Tibial artery (tissue), 4 donors: ENCODE data around the gene NDRG4.
"Not testable (repeated sequence)": the region's sequence is repeated elsewhere in the genome, so short reads cannot be mapped to it uniquely, and the experiment has no call there.

Experiments
- DNase-seq, 2 donors: peaks; one replicate each; pipeline ENCODE4 v3.0.0-alpha.2; 2019
- H3K27ac ChIP-seq, 2 donors: fragments of 200-600 bp; sonication (generic) in 1 of 2; 1 replicate in 1 of 2; 2 replicates in 1 of 2; pipeline ENCODE4 v1.5.1; 2018 to 2019; ENCODE audit warnings: mild to moderate bottlenecking in 1 of 2
- H3K27me3 ChIP-seq, 2 donors: fragments of 200-600 bp; sonication (generic) in 1 of 2; one replicate each; pipeline versions ENCODE4 v1.5.1 to v1.6.0; 2016 to 2019
- H3K36me3 ChIP-seq, 3 donors: fragments of 200-600 bp; sonication (generic) in 2 of 3; one replicate each; pipeline ENCODE4 v1.5.1; 2016 to 2019; ENCODE audit warnings: mild to moderate bottlenecking in 2 of 3
- H3K4me1 ChIP-seq, 4 donors: fragments of 200-600 bp; sonication (generic) in 2 of 4; 1 replicate in 3 of 4; 2 replicates in 1 of 4; pipeline ENCODE4 v1.5.1; 2016 to 2019
- H3K4me3 ChIP-seq, 2 donors: fragments of 200-600 bp; sonication (generic) in 1 of 2; 1 replicate in 1 of 2; 2 replicates in 1 of 2; pipeline ENCODE4 v1.5.1; 2018 to 2019; ENCODE audit warnings: mild to moderate bottlenecking in 2 of 2
- H3K9me3 ChIP-seq, 3 donors: fragments of 200-600 bp; sonication (generic) in 1 of 3; one replicate each; pipeline ENCODE4 v1.5.1; 2016 to 2019
- CTCF ChIP-seq, 2 experiments: fragments of 200-600 bp in 1 of 2; fragments of 450-650 bp in 1 of 2; IDR thresholded peaks; one replicate each; pipeline ENCODE4 v1.5.1; 2017 to 2019; ENCODE audit warnings: antibody characterized with exemption in 2 of 2, mild to moderate bottlenecking in 1 of 2, moderate library complexity in 1 of 2
- intact Hi-C: fragments of 100-400 bp; cut with DNase I; formaldehyde crosslinking; loops from one replicate; pipeline ENCODE4 v1.15.0; 2023; ENCODE audit warnings: low total_unique reads

Gene NDRG4

GRCh38 chr16:58488531-58488930 is 11.4 kb upstream of the NDRG4 start:
- no peak for DNase-seq
- intact Hi-C loops, result loop anchor here (5.0 kb wide), 1 partner anchor 151 kb away; no protein-coding TSS in a partner anchor
- Histone ChIP-seq H3K36me3 (no peaks in the 10 kb centered on the region), H3K4me1 (peaks cover 0 to 7% (median 3%) of the 10 kb centered on the region in 4 donors), H3K27ac (no peak overlapping the region), H3K27me3 (peaks cover 0 to 26% of the 10 kb centered on the region in 2 donors), H3K9me3 (no peaks in the 10 kb centered on the region), H3K4me3 (no peak overlapping the region)
- TF ChIP-seq CTCF (IDR thresholded peaks at IDR 0.05), result no peak

DNA sequence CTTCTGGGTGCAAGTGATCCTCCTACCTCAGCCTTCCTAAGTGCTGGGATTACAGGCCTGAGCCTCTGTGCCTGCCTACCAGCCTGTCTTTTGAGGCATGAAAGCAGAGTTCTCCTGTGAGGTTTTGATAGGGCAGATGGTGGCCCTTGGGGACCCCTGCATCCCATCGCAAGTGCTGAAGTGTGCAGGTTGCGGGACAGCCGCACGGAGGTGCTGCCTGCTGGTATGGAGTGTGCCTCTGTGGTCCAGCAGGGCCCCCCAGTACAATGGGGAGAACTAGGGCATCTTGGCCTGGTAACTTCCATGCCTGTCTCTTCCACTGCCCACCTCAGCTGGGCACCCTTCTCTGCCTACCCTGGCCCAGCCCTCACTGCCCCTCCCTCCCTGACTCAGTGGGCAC is 9.9 kb upstream of the NDRG4 start:
- no peak for DNase-seq
- intact Hi-C loops, result no loop called here
- no peak for TF ChIP-seq CTCF (IDR thresholded peaks at IDR 0.05)
- no peaks in the 10 kb centered on the region for H3K9me3 ChIP-seq
- peaks cover 0 to 20% of the 10 kb centered on the region in 2 donors for H3K27me3 ChIP-seq
- H3K36me3 ChIP-seq, result no peaks in the 10 kb centered on the region
- no peak overlapping the region for H3K4me3 ChIP-seq
- peaks cover 0 to 7% (median 5%) of the 10 kb centered on the region in 4 donors for H3K4me1 ChIP-seq
- no peak overlapping the region for H3K27ac ChIP-seq

DNA sequence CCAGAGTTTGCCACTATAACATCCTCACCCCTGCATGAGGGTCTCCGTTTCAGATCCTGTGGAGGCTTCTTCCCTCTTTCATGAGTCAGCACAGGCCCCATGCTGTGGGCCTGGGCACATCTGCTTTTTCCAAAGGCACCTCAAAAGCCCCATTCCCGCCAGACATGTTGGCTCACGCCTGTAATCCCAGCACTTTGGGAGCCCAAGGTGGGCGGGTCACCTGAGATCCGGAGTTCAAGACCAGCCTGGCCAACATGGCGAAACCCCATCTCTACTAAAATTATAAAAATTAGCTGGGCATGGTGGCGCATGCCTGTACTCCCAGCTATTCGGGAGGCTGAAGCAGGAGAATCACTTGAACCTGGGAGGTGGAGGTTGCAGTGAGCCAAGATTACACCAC is 9.4 kb upstream of the NDRG4 start:
- Histone ChIP-seq H3K4me1 (peaks cover 0 to 12% (median 7%) of the 10 kb centered on the region in 4 donors), H3K27me3 (peaks cover 0 to 17% of the 10 kb centered on the region in 2 donors)
- H3K27ac ChIP-seq, H3K9me3 ChIP-seq, H3K36me3 ChIP-seq, H3K4me3 ChIP-seq, intact Hi-C loops, DNase-seq: not testable (repeated sequence)

DNA sequence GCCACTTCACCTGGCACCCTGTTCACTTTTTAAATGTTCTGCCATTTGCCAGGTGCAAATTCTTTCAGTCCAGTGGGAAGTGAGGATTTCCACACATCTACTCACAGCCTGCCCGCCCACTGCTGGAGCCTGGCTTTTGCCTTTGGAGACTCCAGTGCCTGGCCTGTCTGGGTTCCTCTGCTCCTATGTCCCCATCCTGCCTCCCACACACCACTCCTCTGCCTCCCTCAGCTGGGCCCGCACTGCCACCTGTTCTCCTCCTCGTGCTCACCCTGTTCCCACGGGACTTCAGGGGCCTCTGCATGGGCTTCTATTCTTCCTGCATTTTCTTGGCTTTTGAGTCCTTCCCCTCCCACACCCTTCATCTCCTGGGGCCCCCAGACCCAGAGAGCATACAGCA is 7.9 kb upstream of the NDRG4 start:
- Histone ChIP-seq H3K4me1 (peaks cover 0 to 13% (median 8%) of the 10 kb centered on the region in 4 donors), H3K9me3 (no peaks in the 10 kb centered on the region), H3K4me3 (no peak overlapping the region), H3K36me3 (no peaks in the 10 kb centered on the region), H3K27me3 (peaks cover 0 to 12% of the 10 kb centered on the region in 2 donors), H3K27ac (no peak overlapping the region)
- no peak for TF ChIP-seq CTCF (IDR thresholded peaks at IDR 0.05)
- intact Hi-C loops, result no loop called here
- no peak for DNase-seq

DNA sequence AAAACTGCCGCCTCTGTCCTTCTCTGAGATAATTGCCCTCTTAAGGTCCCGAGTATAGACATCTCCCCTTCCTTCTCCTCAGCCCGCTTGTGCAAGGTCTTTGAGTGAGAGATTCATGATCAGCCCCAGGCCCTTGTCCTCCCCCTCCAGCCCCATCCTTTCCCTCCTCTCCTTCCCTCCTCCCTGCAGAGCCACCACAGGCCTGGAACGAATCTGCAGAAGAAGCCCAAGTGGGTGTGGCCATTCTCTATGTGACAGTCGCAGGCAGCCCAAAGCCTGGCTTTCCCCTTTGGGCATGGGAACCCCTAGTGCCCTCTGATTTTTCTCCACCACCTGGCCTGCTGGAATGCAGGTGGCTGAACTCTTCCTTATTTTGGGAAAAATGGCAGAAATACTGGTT is 7.2 kb upstream of the NDRG4 start:
- Histone ChIP-seq H3K27me3 (peaks cover 0 to 12% of the 10 kb centered on the region in 2 donors), H3K4me3 (no peak overlapping the region), H3K4me1 (peaks cover 0 to 10% (median 4%) of the 10 kb centered on the region in 4 donors), H3K9me3 (no peaks in the 10 kb centered on the region), H3K36me3 (no peaks in the 10 kb centered on the region), H3K27ac (no peak overlapping the region)
- no peak for DNase-seq
- intact Hi-C loops, result no loop called here
- TF ChIP-seq CTCF (IDR thresholded peaks at IDR 0.05), result no peak

GRCh38 chr16:58493756-58494431 is 6.0 kb upstream of the NDRG4 start:
- intact Hi-C loops, result no loop called here
- Histone ChIP-seq H3K4me1 (peaks cover 0 to 10% (median 3%) of the 10 kb centered on the region in 4 donors), H3K27me3 (peaks cover 0 to 4% of the 10 kb centered on the region in 2 donors), H3K27ac (no peak overlapping the region), H3K36me3 (no peaks in the 10 kb centered on the region), H3K9me3 (no peaks in the 10 kb centered on the region), H3K4me3 (no peak overlapping the region)
- TF ChIP-seq CTCF (IDR thresholded peaks at IDR 0.05), result no peak
- DNase-seq, result no peak
